Astrocyte of the hippocampus (primary cell): ENCODE data around the gene PTPRC.
A peak's percentile ranks its signal among the peaks of the same experiment; 100 is the strongest.

Source experiments
- DNase-seq: peaks from one replicate; pipeline ENCODE4 v3.0.0; 2011; ENCODE audit warnings: low read depth, low spot score

PTPRC gene

GRCh38 chr1:198676253-198676652 is 37.4 kb downstream of the PTPRC start:
- no peak for DNase-seq

- peak; percentile 37 for DNase-seq
Measured at GRCh38 chr1:198677027-198677426, 38.2 kb downstream of the PTPRC start.

GRCh38 chr1:198677871-198678270 is 39.0 kb downstream of the PTPRC start:
- DNase-seq, result no peak

- DNase-seq, result peak; percentile 45
Measured at GRCh38 chr1:198678301-198678836, 39.5 kb downstream of the PTPRC start.

- DNase-seq, result no peak
Measured at GRCh38 chr1:198678901-198679329, 40.1 kb downstream of the PTPRC start.

GRCh38 chr1:198679535-198680173 is 40.8 kb downstream of the PTPRC start:
- DNase-seq, result no peak

GRCh38 chr1:198680174-198680875 is 41.5 kb downstream of the PTPRC start:
- DNase-seq, result no peak

- no peak for DNase-seq
Measured at GRCh38 chr1:198681252-198681651, 42.4 kb downstream of the PTPRC start.

- peak; percentile 92 for DNase-seq
Measured at GRCh38 chr1:198681831-198682759, 43.3 kb downstream of the PTPRC start.

- no peak for DNase-seq
Measured at GRCh38 chr1:198682850-198683249, 44.0 kb downstream of the PTPRC start.

- DNase-seq, result no peak
Measured at GRCh38 chr1:198683449-198683848, 44.6 kb downstream of the PTPRC start.

GRCh38 chr1:198686069-198686728 is 47.4 kb downstream of the PTPRC start:
- DNase-seq, result peak; percentile 43

GRCh38 chr1:198687429-198687828 is 48.6 kb downstream of the PTPRC start:
- DNase-seq, result no peak

GRCh38 chr1:198691063-198691462 is 52.2 kb downstream of the PTPRC start:
- no peak for DNase-seq

- no peak for DNase-seq
Measured at GRCh38 chr1:198693321-198693720, 54.5 kb downstream of the PTPRC start.

- DNase-seq, result no peak
Measured at GRCh38 chr1:198694542-198694941, 55.7 kb downstream of the PTPRC start.

- no peak for DNase-seq
Measured at GRCh38 chr1:198696211-198696610, 57.4 kb downstream of the PTPRC start.

GRCh38 chr1:198699167-198700015 is 60.6 kb downstream of the PTPRC start:
- peak; percentile 62 for DNase-seq

GRCh38 chr1:198700016-198700392 is 61.2 kb downstream of the PTPRC start:
- DNase-seq, result no peak

GRCh38 chr1:198700396-198700795 is 61.6 kb downstream of the PTPRC start:
- DNase-seq, result no peak

GRCh38 chr1:198701250-198701649 is 62.4 kb downstream of the PTPRC start:
- no peak for DNase-seq
